ENCODE data around the gene PTPRD. TPM values are rescaled to one million over a fixed set of nuclear protein-coding genes. Genes with fewer than 3 reads are reported as not detected.

PTPRD gene
- polyA plus RNA-seq, 1 donor from 2014 or later = not detected

DNA sequence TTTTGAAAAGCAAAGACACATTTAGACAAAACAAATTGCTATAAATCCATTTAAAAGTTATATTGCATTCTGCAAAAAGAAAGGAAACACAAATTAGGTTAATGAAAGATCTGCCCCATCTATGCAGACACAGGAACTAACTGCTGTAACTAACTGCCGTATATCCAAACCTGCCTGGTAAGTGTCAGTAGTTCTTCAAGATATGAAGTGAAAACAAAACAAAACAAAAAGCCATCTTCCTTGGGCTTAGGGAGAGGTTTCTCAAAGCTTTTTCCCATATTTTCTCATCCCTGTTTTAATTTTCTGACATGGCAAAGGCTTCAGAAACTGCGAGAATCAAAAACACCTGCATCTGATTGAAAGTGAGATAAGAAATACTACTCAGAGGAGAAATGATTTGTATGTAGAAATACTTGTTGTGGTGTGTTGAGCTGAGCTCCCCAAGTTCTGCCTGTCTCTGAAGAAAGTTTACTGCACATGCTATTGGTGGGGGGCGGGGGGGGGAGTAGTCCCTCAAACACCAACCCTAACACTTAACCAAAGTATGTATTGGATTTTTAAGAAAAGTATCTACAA is 750.5 kb downstream of the PTPRD start:
- H3K4me1 Mint-ChIP-seq = no peaks in the 10 kb centered on the region
- H3K36me3 Mint-ChIP-seq = no peaks in the 10 kb centered on the region
- no peak overlapping the region for H3K27ac Mint-ChIP-seq
- H3K27me3 Mint-ChIP-seq = no peaks in the 10 kb centered on the region
- H3K9me3 Mint-ChIP-seq = no peaks in the 10 kb centered on the region
- H3K4me3 Mint-ChIP-seq = no peak overlapping the region

DNA sequence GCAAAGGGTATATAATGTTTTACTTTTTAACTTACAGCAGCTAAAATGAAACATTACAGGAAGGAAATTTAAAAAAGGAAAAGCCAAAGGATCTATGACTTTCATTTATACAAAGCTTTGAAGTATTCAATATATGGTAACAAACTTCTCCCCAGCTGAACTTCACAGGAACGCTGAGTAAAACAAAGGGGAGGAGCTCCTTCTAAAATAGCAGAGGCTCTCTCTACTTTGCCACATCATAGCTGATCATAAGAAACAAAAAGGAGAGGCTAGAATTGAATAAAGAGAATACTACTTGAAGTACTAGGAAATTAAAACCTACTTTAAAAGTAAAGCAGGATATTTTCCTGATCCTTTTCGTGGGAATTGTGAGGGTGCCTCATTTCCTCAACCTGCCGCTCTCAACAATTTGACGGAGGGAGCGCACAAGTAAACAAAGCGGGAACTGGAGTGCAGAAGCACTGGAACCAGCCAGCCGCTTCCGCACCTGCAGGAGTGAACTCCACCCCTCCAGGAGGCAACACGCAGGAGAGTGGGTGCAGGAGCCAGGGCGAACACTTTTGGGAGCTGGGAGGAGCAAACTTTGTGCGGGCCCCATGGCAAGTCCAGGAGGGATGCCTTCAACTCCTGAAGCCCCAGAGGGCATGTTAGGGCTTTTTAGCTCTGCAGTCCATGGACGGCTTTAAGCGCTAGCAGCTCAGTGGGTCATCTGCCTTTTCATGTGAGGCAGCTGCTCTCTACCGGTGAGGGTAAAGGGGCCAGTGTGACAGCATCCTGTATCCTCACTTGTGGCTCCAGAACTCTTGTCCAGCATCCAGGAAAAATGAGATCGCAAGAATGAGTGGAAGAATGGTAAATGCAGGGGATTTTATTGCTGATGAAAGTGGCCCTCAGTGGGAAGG is 757.4 kb downstream of the PTPRD start:
- Mint-ChIP-seq H3K27me3 (no peaks in the 10 kb centered on the region), H3K9me3 (no peaks in the 10 kb centered on the region), H3K27ac (no peak overlapping the region), H3K36me3 (no peaks in the 10 kb centered on the region), H3K4me1 (no peaks in the 10 kb centered on the region), H3K4me3 (no peak overlapping the region)

GRCh38 chr9:9847750-9848149 is 765.1 kb downstream of the PTPRD start:
- no peaks in the 10 kb centered on the region for H3K27me3 Mint-ChIP-seq
- H3K4me1 Mint-ChIP-seq = peaks cover 0 to 3% (median 0%) of the 10 kb centered on the region in 3 donors
- no peaks in the 10 kb centered on the region for H3K36me3 Mint-ChIP-seq
- no peaks in the 10 kb centered on the region for H3K9me3 Mint-ChIP-seq
- H3K27ac Mint-ChIP-seq = no peak overlapping the region
- no peak overlapping the region for H3K4me3 Mint-ChIP-seq

GRCh38 chr9:9846557-9846956 is 766.2 kb downstream of the PTPRD start:
- Mint-ChIP-seq H3K27me3 (no peaks in the 10 kb centered on the region), H3K36me3 (no peaks in the 10 kb centered on the region), H3K9me3 (no peaks in the 10 kb centered on the region), H3K4me1 (peaks cover 0 to 3% (median 0%) of the 10 kb centered on the region in 3 donors), H3K4me3 (no peak overlapping the region), H3K27ac (no peak overlapping the region)

- Mint-ChIP-seq H3K36me3 (no peaks in the 10 kb centered on the region), H3K4me3 (no peak overlapping the region), H3K27me3 (no peaks in the 10 kb centered on the region), H3K9me3 (peaks cover 0 to 6% (median 0%) of the 10 kb centered on the region in 3 donors), H3K27ac (no peak overlapping the region), H3K4me1 (no peaks in the 10 kb centered on the region)
Measured at GRCh38 chr9:9820436-9820835, 792.4 kb downstream of the PTPRD start.

DNA sequence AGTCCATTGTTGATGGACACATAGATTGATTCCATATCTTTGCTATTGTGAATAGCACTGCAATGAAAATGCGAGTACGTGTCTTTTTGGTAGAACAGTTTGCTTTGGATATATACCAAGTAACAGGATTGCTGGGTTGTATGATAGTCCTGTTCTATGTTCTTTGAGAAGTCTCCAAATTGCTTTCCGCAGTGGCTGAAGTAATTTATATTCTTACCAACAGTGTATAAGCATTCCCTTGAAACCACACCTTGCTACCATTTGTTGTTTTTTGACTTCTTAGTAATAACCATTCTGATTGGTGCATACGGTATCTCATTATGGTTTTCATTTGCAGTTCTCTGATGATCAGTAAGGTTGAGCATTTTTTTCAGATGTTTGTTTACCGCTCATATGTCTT is 792.9 kb downstream of the PTPRD start:
- Mint-ChIP-seq H3K36me3 (no peaks in the 10 kb centered on the region), H3K27me3 (no peaks in the 10 kb centered on the region), H3K27ac (no peak overlapping the region), H3K4me3 (no peak overlapping the region), H3K4me1 (no peaks in the 10 kb centered on the region), H3K9me3 (peaks cover 0 to 2% (median 0%) of the 10 kb centered on the region in 3 donors)

DNA sequence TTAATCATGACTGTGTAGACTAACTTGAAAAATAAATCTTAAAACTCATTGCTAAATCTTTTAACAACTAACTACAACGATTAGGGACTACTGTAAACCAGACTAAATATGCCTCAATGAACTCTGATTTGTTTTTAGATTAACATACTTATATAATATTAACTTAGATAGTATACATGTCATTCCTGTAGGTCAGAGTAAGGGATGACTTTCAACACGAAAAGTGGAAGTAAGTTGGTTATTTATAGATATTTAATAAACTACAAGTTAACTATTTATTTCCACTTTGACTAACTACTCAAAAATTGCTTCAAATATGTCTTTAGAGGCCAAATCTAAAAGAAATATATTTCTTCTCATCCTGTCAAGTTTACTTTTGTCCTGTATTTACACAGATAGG is 795.6 kb downstream of the PTPRD start:
- no peaks in the 10 kb centered on the region for H3K4me1 Mint-ChIP-seq
- no peaks in the 10 kb centered on the region for H3K27me3 Mint-ChIP-seq
- no peak overlapping the region for H3K27ac Mint-ChIP-seq
- peaks cover 0 to 2% (median 0%) of the 10 kb centered on the region in 3 donors for H3K9me3 Mint-ChIP-seq
- H3K36me3 Mint-ChIP-seq = no peaks in the 10 kb centered on the region
- no peak overlapping the region for H3K4me3 Mint-ChIP-seq

GRCh38 chr9:9804109-9804508 is 808.7 kb downstream of the PTPRD start:
- Mint-ChIP-seq H3K36me3 (no peaks in the 10 kb centered on the region), H3K27me3 (peaks cover 2% of the 10 kb centered on the region), H3K4me1 (no peaks in the 10 kb centered on the region), H3K4me3 (no peak overlapping the region), H3K9me3 (no peaks in the 10 kb centered on the region), H3K27ac (no peak overlapping the region)

DNA sequence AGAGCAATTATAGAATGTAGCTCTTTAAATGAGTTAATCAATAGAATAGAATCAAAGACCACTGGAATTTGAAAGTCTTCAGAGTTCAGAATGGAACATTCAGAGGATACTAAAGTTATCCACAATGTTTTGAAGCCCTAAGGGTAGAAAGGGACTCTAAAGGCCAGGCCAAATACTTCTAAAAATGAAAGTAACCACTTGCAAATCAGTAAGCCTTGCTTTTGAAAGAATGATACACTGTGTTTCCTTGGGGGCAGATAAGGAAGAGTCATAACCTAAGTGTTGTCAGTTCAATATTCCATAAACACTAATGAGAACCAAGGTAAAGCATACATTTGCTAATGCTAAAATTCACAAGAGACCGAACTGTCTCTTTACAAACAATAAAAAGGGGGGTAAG is 813.5 kb downstream of the PTPRD start:
- Mint-ChIP-seq H3K4me1 (peaks cover 0 to under 1% (median 0%) of the 10 kb centered on the region in 3 donors), H3K36me3 (no peaks in the 10 kb centered on the region), H3K27me3 (no peaks in the 10 kb centered on the region), H3K4me3 (no peak overlapping the region), H3K27ac (no peak overlapping the region), H3K9me3 (no peaks in the 10 kb centered on the region)

DNA sequence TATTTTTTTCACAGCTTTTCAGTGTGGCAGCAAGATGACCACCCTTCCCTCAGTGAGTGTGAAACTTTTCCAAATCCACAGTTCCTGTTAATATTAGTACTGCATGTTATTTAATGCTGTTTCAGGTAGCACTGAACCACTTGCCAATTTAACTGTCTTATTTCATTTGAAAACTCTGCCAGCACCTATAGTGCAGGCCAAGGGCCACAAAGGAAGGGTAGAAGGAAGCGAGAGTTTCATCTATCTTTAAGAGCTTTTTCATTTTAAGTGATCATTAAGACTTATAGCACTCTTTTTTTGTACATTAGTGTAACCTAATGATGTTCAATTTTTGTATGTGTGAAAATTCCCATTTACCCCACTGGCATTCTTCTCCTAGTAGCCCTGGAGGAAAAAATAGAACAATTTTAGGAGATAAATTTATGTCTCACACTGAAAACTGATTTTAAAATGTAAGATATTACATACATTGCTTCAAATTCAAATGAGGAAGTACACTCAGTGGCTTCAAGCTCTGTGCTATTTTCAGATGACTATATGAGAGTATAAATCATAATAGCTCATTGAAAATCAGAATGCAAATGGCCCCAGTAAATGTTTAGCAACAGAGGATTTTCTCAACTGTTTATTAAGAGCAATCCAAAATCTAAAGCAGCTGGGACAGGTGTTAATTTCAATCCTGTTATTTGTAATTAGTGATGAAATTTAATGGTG is 820.5 kb downstream of the PTPRD start:
- no peaks in the 10 kb centered on the region for H3K36me3 Mint-ChIP-seq
- H3K27me3 Mint-ChIP-seq = no peaks in the 10 kb centered on the region
- H3K27ac Mint-ChIP-seq = no peak overlapping the region
- no peaks in the 10 kb centered on the region for H3K9me3 Mint-ChIP-seq
- H3K4me3 Mint-ChIP-seq = no peak overlapping the region
- peaks cover 0 to 3% (median 2%) of the 10 kb centered on the region in 3 donors for H3K4me1 Mint-ChIP-seq

GRCh38 chr9:9791611-9792010 is 821.2 kb downstream of the PTPRD start:
- H3K36me3 Mint-ChIP-seq = no peaks in the 10 kb centered on the region
- peaks cover 0 to 3% (median 2%) of the 10 kb centered on the region in 3 donors for H3K4me1 Mint-ChIP-seq

DNA sequence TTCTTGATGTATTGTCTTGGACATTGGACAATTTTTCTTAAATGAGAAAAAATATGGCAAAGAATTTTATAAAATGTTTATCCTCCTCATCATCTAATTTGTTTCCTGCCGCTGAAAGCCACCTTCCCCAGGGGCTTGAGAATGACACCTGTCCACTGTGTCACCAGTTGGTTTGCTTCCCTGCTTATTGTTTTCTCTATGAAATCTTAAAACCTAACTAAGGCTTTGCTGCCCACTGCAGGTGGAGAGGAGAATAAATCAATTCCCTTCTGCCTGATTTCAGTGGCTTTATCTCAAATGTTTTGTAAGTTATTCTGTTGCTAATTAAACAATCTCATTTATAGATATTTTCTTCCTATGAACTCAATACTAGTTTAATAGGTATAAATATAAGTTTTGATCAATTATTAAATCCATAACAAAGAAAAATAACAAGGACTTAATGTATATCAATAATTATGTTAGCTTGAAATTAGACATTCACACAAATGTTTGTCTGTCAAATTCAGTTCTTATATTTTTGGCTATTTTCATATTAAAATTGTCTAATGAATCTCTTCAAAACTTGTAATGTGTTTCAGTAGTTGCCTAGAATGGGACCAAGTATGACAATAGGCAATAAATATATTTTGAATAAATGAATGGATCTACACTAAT is 822.5 kb downstream of the PTPRD start:
- Mint-ChIP-seq H3K4me3 (no peak overlapping the region), H3K27ac (no peak overlapping the region), H3K9me3 (no peaks in the 10 kb centered on the region), H3K27me3 (no peaks in the 10 kb centered on the region), H3K36me3 (no peaks in the 10 kb centered on the region), H3K4me1 (peaks cover 0 to 3% (median 2%) of the 10 kb centered on the region in 3 donors)

More at GRCh38 chr9:9791611-9792010, 821.2 kb downstream of the PTPRD start:
- no peaks in the 10 kb centered on the region for H3K9me3 Mint-ChIP-seq
- H3K27ac Mint-ChIP-seq = no peak overlapping the region
- no peak overlapping the region for H3K4me3 Mint-ChIP-seq
- H3K27me3 Mint-ChIP-seq = no peaks in the 10 kb centered on the region

GRCh38 chr9:9783711-9784110 is 829.1 kb downstream of the PTPRD start:
- no peak overlapping the region for H3K27ac Mint-ChIP-seq
- peaks cover 0 to 3% (median 0%) of the 10 kb centered on the region in 3 donors for H3K9me3 Mint-ChIP-seq
- H3K27me3 Mint-ChIP-seq = no peaks in the 10 kb centered on the region
- no peaks in the 10 kb centered on the region for H3K4me1 Mint-ChIP-seq
- H3K4me3 Mint-ChIP-seq = no peak overlapping the region
- no peaks in the 10 kb centered on the region for H3K36me3 Mint-ChIP-seq

DNA sequence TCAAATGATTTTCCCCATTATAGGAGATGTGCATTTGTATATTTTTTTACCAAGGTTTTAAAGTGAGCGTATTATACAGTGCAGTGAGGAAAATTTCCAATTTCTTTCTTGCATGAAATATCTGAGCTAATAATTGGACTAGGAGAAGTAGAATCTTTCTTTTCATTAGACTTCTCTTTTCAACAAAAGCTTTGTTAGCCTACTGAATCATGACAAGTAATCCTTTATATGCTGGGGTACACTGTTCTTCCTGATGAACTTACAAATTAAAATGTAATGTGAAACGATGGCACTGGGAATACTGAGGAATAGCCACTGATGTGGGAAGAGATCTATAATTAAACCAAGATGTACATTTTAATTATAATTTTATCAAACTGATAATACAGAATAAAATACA is 829.6 kb downstream of the PTPRD start:
- Mint-ChIP-seq H3K36me3 (no peaks in the 10 kb centered on the region), H3K4me1 (no peaks in the 10 kb centered on the region), H3K9me3 (peaks cover 0 to 3% (median 0%) of the 10 kb centered on the region in 3 donors), H3K27me3 (no peaks in the 10 kb centered on the region), H3K4me3 (no peak overlapping the region), H3K27ac (no peak overlapping the region)

DNA sequence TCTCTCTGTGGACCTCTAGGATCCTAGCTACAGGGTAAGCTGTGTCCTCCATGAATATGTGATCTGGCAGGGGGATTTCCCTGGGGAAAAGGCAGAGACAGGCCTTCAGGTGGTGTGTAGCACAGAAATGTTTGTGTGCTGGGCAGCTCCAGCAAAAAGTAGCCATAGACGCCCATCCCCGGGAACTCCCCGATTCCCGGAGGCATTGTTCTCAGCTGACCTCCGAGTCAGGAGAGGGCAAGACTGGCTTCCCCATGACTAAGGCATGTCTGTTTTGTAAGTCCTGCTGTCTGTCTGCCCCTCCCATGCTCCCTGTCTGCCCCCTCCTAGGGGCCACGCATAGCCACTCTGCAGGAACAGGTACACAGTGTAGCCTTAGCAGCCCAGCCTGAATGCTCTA is 834.5 kb downstream of the PTPRD start:
- Mint-ChIP-seq H3K27me3 (peaks cover 4% of the 10 kb centered on the region), H3K4me3 (no peak overlapping the region), H3K27ac (no peak overlapping the region), H3K9me3 (peaks cover 0 to 3% (median 2%) of the 10 kb centered on the region in 3 donors), H3K36me3 (no peaks in the 10 kb centered on the region), H3K4me1 (no peaks in the 10 kb centered on the region)
